HG02973 (cell line): ENCODE data around the gene RNF128.

Source experiments
- ATAC-seq: cut with Tn5 transposase; IDR thresholded peaks from one replicate; pipeline ENCODE4 v1.9.1; 2021; ENCODE audit warnings: moderate library complexity; ENCODE audit not compliant: unreplicated experiment

RNF128 gene, protein sequence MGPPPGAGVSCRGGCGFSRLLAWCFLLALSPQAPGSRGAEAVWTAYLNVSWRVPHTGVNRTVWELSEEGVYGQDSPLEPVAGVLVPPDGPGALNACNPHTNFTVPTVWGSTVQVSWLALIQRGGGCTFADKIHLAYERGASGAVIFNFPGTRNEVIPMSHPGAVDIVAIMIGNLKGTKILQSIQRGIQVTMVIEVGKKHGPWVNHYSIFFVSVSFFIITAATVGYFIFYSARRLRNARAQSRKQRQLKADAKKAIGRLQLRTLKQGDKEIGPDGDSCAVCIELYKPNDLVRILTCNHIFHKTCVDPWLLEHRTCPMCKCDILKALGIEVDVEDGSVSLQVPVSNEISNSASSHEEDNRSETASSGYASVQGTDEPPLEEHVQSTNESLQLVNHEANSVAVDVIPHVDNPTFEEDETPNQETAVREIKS

DNA sequence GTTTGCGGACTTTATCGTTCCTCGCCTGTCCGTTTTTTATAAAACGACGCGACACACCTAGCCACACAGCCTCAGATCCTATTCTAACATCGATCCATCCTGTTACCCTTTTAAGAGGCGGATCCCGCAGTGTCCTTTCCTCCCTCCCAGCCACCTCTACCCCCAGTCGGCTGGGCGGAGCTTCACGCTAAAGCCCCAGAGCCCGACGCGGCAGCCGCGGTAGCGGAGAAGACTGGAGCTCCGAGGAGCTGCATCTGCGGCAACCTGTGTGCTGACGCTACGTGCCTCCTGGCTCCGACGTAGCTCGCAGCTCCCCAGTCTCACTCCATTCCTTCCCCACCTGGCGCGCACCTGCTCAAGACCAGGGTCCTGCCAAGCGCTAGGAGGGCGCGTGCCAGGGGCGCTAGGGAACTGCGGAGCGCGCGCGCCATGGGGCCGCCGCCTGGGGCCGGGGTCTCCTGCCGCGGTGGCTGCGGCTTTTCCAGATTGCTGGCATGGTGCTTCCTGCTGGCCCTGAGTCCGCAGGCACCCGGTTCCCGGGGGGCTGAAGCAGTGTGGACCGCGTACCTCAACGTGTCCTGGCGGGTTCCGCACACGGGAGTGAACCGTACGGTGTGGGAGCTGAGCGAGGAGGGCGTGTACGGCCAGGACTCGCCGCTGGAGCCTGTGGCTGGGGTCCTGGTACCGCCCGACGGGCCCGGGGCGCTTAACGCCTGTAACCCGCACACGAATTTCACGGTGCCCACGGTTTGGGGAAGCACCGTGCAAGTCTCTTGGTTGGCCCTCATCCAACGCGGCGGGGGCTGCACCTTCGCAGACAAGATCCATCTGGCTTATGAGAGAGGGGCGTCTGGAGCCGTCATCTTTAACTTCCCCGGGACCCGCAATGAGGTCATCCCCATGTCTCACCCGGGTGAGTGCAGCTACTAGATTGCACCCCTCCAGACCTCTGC lies at the start of gene RNF128:
TSS of gene RNF128 (plus strand) at position 217 of the 953 bp plus-strand sequence. CDS start at position 430, 213 bp downstream.
- no peak for ATAC-seq

DNA sequence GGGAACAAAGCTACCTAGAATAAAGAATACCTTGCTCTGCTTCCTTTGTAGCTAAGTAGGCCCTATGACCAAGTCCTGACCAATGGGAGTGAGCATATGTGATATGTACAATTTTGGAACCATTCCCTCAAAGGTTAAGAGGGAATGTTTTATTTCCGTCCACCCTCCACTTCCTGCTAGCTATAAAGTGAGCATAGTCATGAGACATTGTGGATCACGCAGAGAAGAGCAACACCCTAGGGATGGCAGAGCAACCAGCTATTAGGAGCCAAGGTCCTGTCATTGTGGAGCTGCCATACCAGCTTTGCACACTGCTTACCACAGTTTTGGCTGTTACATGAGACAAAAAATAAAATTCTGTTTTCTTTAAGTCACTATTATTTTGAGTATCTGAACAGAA lies 45.8 kb upstream of the RNF128 start:
- no peak for ATAC-seq

DNA sequence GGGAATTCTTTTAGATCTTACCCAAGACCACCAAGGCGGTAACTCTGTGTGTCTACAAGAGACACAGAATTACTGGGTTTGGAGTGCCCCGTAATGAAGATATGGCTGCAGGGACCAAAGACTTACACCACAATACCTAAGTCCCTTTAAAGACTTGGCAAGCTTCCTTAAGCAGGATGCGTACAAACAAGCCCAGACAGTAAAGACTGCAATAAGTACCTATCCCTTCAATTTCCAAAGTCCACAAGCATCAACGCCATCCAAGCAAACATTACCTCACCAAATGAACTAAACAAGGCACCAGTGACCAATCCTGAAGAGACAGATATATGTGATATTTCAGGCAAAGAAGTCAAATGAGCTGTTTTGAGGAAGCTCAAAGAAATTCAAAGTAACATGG lies 42.3 kb upstream of the RNF128 start:
- no peak for ATAC-seq

DNA sequence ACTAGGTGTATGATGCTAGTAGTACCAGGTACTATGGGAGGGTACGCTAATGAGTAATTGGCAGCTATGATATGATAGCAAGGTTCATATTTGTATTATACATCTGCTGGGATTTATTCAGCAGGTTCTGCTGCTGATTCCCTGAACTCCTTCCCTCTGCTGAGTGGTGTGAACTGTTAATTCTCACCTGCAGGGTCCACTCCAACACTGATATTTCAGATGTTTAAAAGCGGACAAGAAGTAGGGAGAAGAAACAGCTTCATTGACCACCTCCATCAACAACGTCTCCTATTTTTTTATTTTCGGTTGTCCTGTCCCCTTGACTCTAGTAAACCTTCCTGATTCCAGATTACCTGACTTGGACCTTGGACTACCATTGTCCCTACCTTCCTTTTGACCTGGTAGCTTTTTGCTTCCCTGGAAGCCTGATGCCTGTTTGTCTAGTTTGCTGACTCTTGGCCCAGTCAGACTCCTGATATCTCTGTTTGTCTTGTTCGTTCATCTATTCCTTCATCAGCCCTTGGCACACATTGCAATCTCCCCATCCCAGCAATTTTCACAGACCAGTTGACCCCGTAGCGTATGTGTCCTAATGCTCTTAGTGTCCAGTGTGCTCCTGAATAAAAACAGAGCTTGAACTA lies 34.0 kb upstream of the RNF128 start:
- ATAC-seq, result no peak

DNA sequence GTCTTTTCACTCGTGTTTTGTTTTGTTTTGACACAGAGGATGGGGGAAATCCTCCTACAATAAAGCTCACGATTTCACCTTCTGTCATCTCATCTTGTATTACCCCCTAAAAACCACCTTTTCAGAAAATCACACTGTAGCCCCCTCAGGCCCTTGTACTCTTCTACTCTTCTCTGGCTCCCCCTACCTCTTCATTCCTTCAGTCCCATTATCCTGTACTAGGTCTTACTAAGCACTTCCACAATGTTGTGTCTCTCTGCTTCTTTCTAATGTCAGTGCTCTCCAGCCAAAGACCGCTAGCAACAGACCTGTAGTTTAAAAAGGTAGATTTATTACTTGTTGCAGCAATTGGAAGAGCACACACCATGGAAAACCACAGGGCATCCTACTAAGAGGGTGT lies 30.0 kb upstream of the RNF128 start:
- no peak for ATAC-seq

DNA sequence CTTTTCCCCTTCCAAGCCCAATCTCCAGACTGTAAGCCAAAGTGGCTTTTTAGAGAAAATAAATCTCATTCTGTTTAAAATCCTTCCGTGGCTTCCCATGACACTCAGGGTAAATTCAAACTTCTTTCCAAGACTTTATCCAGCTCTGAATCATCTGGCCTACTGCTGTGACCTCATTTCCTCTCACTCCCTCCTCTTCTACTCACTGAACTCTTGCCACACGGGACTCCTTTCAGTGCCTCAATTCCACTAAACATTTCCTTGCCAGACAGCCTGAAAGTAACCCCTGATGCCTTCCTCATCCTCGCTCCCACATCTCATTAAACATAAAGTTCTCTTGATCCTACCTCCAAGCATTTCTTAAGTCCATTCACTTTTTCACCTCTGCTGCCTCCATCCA lies 27.8 kb upstream of the RNF128 start:
- ATAC-seq, result no peak

DNA sequence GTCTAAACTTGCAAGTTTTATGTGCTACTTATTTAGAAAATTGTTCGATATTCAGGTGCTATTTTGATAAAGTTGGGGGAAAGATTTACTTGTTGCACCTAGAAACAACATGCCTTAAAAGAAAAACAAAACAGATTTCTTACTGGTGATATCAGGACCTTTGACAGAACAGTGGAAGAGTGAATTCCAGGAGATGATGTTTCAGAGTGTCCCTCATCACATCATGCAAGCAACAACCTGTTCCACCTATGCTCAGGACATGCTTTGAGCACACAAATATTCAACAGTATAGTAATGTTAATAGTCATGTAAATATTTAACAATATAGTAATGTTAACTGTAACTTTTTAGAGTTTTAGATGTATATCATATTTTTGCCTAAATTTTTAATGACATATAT lies 23.9 kb upstream of the RNF128 start:
- ATAC-seq, result no peak

DNA sequence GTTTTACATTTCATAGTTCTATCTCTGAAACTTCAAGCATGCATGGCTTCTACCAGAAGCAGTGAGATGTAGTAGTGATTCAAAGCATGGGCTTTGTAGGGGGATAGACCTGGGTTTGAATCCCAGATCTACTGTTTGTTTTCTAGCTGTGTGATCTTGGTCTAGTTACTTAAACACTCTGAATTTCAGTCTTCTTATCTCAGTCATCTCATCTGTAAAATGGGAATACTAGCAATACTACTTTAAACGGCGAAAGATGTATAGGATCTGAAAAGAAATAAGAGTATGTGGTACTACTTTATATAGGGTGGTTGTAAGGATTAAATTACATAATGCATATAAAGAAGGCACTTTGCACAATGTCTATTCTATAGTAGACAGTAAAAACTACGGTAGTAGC lies 20.0 kb upstream of the RNF128 start:
- no peak for ATAC-seq

DNA sequence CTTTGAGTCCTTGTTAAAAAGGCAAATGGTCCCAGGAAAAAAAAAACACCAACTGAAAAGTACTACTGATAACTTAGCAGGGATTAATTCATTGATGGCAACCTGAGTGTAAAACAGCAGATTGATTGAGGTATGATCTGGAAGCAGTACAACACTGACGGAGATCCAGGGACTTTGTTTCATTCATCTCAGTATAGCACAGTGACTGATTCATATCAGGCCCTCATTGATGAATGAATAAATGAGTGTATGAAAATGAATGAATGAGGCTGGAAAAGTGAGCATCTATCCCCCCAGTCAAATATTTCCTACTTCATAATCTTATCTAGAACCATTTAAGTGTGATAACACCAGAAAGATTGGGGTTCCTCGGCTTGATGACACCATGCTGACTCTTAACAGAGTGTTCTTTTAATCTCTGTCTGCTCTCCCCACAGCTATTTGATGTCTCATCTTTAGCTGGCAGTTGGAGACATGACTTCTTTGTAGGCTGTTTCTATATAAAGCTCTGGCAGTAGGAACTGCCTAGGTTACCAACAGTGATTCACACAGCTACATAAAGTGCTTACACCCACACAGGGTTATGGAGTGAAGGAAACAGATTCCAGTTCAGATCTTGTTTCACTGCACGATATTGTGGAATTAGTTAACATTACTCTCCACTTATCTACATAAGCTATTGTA lies 18.6 kb upstream of the RNF128 start:
- ATAC-seq, result no peak

DNA sequence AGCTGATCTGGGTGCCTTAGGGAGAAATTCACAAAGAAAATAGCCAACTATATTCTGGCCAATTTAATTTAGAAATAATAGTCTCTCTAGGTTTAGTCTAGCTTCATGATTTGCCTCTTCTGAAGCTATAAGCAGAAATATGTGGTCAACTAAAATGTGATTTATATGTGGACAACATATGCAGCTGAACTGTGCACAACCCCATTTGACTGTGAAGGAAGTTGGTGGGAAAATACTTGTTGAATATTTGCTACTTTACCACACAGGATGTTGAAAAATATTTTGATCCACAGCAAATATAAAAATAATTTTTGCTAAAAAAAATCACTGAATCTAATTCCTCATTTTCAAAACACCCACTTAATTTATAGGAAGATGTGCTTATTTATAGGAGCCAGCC lies 15.7 kb upstream of the RNF128 start:
- no peak for ATAC-seq

DNA sequence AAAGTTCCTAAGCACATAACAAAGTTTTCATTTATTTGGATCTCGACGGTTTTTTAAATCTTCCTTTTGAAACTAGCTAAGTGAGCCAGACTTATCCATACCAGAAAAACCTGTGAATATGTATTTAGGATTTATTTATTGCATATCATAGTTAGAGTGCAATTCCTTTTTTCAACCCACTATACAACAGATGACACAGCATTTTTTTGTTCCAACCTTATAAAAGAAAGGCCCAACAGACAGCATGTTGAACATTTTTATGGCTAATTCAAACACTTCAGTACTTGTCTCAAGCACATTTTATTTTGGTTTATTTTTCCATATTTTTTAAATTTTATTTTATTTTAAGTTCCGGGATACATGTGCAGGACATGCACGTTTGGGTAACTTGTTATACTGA lies 15.1 kb upstream of the RNF128 start:
- no peak for ATAC-seq

DNA sequence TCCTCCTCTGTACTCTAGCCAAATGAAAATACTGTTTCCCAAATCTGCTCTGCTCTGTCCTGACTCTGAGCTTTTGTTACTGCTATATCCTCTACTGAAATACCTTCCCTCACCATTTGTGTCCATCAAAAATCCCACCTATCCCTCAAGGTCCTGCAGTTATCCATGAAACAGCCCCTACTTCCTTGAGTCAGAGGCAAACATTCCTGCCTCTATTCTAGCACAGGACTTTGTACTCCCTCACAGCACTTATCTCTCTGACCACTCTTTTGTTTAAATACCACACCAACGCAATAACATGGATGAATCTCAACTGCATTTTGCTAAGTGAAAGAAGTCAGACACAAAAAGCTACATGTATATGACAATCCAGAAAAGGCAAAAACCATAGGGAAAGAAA lies 10.5 kb upstream of the RNF128 start:
- ATAC-seq, result no peak

DNA sequence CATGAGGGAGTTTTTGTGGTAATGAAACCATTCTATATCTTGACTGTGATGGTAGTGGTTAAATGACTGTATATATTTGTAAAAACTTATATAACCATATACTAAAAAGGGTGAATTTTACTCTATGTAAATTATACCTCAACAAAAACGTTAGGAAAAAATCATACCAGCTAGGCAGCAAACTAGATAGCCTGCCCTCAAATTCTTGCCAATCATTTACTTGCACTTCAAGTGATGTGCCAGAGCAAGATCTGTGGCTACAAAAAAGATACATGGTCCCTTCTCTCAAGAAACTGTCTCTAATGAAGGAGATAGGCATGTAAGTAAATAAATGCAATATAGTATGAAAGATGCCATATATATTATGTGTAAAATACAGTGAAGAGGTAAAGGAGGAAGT lies 10.0 kb upstream of the RNF128 start:
- no peak for ATAC-seq

DNA sequence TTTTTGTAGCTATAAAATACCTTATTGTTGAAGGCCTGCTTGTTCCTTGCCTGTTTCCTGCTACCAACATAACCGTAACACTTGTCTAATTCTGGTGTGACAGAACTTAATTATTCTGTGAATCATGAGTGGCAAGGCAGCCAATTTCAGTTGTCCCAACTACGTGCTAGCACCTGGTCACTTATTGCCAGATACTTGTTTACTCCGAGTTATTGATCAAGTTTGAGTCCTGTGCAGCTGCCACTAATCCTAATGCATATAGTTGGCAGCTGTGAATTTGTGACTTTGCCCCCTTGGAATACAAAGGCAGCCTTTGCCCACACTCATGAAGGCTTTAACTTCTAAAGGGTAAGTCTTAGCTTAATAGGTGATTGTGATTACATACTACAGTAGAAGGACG lies 7.8 kb upstream of the RNF128 start:
- ATAC-seq, result no peak

DNA sequence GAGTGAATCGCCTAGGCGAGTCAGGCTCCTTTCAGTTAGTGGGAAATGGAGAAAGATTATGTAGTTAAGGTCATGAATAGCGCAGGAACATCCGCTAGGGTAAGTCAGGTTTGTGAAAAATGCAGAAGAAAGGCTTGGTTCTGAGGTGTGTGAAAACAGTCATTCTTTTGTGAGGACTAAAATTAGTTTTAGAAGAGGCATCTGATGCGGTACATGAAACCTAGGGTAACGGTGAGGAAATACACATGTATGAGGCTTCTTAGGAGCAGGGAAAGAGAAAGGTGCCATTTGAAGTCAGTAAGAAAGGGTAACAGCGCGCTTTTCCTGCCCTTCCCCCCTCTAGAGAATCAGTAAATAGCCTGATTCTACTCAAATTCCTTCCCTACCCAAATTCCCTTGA lies 570 bp upstream of the RNF128 start:
- ATAC-seq, result no peak

DNA sequence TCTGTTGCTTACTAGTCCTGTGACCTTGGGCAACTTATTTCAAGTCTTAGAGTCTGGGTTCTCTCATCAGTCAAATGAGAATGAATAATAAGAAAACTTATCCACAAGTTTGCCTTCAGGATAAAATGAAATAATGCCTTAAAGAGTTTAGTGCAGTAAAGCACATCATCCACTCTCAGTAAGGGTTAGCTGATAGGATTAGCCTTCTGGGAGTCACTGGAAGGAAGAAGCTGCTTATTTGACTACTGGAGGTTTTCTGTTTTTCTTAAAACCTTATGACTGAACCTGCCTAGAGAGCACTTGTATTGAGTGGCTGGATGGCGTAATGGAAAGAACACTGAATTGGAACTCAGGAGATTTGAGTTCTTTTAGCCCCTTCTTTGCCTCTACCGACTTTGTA lies 1.8 kb downstream of the RNF128 start:
- ATAC-seq, result no peak

DNA sequence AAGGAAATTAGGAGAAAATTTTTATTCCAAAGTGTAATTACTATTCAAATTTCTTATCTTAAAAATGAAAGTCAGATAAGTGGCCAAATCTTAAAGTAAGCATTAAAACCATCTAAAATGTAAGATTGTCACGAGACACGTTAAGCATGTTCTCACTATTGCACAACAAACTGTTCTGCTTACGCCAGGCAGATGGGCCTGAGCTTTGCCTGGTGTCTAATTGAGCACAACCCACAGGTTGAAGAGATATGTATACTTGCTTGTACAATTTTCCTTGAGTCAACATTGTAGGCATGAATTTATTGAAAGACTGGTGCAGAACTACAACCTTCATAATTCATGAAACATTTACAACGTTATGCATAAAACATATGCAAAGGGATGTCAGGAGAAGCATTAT lies 3.9 kb downstream of the RNF128 start:
- no peak for ATAC-seq

DNA sequence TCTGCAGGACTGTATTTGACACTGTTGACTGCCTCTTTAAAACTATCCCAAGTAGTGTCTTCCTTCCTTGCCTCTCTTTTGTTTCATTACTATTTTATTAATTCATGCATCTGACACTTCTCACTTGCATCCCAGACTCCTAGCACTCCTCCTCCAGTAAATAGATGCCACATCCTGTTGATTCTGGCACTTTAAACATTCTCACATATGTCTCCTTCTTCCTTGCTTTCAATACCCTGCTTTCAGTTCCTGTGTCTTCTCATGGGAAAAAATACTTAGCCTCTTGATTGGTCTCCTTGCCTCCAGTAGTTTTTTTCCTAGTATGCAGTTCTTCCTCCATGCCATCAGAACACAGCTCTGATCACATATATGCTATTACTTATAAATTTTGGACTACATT lies 5.1 kb downstream of the RNF128 start:
- ATAC-seq, result no peak

DNA sequence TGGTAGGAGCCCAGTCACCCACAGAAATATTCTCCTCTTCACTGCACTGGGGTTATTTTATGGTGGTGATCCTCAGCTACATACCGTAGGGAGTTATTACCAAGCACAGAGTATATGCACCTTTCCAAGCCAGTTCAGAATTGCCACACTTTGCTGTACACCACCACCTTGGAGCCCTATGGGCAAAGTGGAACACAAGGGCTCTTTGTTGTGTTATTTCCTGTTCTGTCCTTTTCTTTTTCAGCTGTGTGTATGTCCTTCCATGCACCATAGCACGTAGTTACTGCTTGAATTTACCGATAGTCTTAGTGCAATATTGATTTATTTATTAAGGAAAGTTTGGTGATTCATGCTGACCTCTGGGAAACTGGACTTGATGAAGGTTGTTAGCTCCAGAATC lies 8.3 kb downstream of the RNF128 start:
- no peak for ATAC-seq

DNA sequence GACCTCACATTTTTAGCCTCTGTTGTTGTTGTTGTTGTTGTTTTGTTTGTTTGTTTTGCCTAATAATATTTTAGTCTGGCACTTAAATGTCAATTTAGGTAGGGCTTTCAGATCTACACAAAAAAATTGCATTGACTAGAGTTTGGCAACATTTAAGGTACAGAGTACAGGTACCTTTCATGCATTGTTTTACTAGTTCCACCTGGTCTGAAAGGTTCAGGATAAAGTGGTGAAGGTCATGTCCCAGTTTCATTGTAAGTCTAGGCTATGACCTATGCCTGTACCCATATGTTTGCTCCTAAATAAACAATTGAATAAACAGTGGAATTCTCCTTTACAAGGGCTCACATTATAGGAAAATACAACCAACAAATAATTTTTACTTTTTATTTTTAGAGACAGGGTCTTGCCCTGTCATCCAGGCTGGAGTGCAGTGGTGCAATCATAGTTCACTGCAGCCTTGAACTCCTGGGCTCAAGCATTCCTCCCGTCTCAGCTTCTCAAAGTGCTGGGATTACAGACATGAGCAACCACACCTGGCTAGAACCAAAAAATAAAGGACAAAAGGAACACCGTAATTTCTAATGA lies 13.8 kb downstream of the RNF128 start:
- ATAC-seq, result no peak

DNA sequence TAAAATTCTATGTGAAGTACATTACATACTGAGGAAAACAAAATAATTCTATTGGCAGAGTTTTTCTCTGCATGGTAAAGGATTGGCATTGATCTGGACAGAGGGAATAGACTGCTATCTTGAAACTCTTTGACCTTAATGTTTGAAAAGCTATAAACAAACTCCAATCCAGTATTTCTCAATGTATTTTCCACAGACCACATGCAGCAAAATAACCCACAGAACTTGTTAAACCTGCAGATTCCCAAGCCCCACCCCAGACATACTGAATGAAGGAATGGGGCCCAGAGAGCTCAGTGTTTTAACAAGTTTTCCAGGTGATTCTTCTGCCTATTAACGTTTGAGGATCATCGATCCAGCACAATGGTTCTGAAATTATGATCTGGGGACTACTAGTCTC lies 15.7 kb downstream of the RNF128 start:
- ATAC-seq, result no peak
